ENCODE measurements around the gene ANKS1B.

ANKS1B gene

DNA sequence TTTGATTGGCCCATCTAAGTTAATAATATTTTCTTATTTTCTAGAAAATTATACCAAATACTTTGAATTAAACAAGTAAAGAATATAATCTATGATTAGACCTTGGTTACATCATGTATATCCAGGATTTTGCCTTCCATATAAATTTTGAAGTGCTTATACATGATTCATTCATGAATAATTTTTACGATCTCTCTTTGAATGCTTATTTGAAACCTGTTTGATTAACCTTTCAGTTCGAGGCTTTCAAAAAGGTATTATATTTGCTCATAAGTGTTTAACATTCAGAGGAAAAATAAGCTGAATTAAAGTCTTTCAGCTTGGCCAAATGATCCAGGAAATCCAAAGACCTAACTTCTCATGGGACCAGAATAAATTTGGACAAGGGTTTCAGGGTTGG, 832.4 kb downstream of the ANKS1B start:
- no peak for FAIRE-seq

DNA sequence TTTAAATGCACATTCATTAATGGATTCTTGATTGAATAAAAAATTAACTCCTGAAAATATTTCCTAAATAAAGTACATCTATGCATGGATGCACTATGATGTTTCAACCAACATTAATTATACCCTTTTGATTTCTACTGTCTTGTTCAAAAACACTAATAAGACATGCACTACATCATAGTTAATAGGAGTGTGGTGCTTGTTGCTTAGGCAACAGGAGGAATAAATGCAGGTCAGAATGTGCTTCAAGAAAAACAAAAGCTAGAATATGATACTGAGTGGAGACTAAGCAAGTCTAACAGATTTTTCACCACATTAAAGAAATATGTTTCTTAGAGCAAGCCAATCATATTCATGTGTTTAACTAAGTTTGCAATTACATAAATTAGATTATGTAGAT, 833.0 kb downstream of the ANKS1B start:
- FAIRE-seq: no peak

DNA sequence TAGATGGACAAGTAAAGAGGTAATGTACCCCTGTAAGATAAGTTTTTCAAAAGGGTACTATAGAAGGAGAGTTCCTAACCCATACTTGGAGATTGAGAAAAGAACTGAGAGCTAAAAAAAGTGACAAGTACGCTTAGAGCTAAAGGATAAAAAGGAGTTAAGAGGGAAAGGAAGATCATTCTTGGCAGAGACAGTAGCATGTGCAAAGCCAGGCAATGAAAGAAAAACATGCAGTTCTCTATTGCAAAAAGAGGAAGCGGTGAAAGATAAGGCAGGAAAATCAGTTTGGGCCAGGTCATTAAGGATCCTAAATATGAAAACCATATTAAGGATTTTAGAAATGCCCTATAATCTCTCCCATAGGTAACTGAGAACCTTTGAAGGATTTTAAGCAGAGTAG, 837.6 kb downstream of the ANKS1B start:
- FAIRE-seq: no peak

DNA sequence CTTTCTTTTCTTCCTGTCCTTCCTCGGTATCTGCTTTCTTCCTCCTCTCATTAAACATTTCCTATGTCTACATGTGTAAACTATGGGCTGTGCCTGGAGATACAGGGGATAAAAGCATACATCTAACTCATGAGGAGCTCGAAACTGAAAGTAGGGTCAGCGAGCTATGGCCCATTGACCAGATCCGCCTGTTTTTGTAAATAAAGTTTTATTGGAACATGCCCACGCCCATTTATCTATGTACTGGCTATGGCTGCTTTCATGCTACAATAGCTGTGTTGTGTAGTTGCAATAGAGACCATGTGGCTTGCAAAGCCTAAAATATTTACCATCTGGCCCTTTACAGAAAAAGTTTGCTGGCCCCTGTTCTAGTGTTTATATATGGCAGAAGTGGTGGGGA, 838.0 kb downstream of the ANKS1B start:
- FAIRE-seq: no peak

DNA sequence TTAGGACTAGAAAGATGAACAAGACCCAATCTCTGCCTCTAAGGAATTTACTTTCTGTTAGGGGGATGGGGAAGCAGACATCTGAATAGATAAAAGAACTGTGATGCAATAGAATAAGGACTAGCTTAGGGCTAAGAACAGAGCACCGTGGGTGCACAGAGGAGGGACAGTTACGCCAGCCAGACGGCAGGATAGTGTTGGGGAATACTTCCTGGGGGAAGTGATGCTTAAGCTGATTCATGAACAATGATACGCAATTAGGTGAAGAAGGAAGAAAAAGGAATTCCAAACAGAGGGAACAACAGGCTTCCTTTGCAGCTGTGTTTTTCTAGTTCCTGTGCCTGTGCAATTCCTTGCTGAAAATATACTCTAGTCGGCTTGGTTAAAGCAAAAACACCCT, 838.6 kb downstream of the ANKS1B start:
- no peak for FAIRE-seq

DNA sequence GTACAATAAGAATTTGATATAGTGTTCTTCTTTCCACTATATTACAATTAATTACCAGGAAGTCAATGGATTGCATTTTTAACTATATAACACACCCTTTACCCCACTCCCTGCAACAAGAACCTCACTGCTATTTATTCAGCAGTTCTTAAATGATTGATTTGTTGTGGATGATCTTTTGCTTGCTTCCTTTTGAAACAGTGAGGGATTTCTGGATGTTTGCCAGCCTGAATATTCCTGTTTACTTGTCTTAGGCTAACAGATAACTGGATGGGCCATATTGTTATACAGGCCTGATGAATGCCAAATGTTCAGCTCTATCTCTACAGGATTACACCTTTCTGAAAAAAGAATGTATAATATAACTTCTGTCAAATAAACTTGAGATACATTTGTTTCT, 842.1 kb downstream of the ANKS1B start:
- FAIRE-seq: no peak

DNA sequence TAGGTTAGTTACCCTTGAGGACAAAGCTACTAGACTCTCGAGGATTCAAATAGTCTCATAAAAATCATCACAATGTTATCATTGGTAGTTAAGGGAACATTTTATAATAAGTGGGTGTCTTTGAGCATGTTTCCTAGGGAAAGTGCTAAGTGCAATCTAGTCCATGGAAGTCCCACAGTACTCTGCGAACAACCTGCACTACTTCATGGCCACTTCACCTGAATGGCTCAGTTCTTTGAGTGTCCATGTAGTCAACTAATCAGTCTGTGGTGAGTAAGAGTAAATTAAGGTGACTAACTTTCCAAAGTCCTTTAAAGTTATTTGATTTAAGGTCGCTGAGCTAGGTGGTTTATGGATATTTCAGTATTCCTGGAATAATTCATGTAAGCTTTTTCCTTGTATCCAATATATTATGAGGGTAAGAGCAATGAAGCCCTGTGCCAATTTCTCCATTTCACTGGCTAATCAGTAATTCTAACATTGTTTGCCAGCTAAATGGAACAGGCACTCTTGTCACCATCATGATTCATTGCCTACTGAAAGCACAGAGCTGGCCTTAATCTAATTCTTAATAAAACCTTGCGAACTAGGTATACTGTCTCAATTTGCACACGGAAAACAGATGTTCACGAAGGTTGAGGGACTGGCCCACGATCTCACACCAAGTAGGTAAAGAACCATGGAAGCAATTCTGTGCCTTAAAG, 844.6 kb downstream of the ANKS1B start:
- no peak for FAIRE-seq

DNA sequence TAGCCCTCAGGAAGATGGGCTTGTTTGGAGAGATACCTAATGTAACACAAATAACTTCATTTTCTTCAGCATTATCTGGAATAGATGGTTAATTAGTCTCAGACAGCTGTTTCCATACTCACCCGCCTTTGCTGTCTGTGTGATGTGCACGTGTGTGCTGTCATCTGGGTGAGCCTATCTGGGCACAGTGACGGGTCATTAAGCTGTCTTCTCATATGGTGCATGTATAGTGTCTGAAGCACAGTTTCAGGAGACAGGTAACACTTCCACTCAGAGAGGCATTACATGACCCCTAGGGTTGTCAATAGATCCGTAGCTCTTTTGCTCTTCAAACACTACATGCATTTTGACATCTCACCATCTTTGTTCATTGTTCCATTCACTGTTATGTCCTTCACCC, 846.3 kb downstream of the ANKS1B start:
- FAIRE-seq: no peak

DNA sequence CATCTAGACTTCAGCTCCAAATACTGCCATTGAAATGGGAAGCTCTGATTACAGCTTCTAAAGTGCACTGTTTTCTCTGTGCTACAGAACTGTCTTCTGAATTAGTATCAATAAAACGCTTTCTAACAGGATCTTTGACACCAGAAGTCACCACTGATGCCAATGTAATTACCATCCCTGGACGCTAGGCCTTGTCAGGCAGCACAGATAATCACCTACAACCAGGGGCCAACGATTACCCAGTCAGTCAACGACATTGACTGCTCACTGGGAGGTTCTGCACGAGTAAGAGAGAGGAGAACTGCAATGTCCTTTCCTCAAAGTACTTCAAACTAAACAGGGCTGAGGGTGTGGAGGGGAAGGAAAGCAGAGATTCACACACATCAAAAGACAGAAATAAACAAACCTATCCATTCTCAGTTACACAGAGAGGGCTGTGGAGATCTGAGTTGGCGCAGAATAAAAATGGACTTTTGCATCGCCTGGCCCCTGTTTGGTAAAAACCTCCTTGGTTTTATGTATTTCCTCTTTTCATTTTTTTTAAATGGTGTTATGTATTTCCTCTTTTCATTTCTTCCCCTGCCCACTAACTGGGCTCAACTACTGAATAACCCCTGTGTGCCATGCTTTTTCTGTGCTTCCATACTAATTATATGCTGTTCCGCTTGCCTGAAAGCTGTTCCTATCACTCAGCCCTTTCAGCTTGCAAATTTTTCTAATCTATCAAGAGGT, 847.4 kb downstream of the ANKS1B start:
- no peak for FAIRE-seq

DNA sequence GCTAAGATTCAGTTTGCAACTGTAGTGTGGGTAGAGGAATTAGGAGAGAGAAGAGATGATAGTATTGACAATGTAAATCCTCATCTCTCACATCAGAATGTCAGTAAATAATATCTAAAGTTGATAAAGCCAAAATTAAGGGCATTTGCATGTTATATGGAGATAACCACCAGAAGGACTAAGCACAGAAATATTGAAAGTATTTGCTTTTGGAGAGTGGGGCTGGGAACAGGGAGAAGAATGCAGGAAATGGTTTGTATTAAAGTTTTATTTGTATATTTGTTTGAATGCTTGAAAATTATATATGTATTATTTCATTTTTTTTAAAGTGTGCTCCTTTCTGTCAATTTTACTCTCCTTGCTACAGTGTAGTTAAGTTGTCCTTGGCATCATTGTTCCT, 848.2 kb downstream of the ANKS1B start:
- FAIRE-seq: no peak

DNA sequence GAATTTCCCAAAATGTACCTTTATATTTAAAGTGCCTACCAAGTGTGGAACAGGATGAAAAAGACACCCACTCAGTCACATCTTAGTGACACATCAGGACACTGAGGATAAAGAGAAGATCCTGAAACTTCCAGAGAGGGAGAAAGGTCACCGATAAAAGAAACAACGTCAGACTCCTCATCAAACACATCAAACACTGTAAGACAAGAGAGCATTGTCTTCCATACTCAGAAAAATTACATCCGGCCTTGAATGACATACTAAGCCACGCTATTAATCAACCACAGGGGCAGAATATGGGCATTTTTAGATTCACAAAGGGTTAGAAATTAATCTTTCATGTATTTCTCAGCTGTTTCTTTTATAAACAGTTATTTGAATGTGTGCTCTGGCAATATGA, 849.4 kb downstream of the ANKS1B start:
- no peak for FAIRE-seq

DNA sequence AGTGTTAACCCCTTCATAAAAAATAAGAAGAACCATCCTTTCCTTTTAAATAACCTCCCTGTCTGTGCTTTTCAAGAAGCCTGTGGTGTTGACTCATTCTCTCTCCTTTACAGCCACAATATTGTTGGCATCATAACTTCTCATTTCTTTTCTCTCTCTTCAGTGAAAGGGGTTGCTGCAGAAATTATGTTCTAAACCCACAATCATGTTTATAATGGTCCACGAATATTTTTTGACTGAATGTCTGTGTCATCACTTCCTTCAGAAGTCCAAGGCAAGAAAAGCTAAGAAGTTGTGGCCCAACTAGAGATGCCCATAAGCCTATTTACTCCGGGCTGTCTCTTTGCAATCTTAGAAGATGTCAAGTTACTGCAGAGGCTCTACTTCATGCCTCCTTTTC, 851.3 kb downstream of the ANKS1B start:
- FAIRE-seq: no peak

DNA sequence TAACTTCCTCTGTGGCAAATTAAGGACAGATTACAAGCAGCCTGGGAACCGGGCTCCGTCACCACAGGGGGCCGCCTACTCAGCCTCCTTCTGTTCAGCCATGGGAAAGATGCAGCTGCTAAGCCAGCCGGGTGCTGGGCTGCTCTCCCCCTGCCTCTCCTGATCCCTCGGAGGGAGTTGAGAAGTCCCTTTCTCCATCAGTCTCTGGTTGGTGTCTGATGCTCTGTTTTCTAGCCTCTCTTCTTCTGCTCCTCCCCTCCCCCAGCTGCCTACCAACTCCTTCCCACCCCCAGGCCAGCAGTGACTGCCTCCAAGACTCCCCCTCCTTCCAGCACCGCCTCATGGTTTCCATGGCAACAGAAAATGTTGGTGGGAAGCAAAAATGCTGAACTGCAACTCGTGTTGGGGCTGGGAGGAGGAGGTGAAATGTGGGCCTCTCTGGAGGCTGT, 853.0 kb downstream of the ANKS1B start:
- no peak for FAIRE-seq

DNA sequence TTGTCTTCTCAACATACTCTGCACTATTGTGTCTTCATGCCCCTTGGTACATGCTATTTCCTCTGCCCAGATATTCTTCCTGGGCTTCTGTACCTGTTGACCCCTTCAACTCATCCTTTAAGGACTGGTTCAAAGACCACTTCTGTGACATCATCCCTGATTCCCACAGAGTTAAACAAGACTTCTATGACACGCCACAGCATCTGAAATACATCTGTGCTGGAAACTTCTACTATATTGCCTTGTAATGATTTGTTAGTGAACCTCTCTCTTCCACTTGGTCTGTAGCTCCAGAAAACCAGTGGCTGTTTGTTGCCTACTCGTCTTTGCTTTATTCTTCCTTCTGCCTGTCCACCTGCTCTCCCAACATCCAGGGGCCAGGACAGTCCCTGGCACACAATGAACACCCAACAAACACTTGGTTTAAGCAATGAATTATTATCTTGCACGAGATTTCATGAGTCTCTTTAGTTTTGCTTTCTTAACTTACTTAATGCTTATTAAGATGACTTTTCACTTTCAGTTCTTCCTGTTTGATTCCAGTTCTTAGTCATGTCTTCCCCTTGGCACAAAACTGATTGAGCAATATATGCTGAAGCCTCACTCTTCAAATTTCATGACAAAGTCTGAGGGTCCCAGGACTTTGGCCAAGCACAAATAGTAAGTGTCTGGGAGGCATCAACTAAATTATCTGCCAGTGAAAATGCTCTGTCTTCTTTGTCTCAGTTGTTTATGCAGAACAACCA, 853.8 kb downstream of the ANKS1B start:
- no peak for FAIRE-seq

DNA sequence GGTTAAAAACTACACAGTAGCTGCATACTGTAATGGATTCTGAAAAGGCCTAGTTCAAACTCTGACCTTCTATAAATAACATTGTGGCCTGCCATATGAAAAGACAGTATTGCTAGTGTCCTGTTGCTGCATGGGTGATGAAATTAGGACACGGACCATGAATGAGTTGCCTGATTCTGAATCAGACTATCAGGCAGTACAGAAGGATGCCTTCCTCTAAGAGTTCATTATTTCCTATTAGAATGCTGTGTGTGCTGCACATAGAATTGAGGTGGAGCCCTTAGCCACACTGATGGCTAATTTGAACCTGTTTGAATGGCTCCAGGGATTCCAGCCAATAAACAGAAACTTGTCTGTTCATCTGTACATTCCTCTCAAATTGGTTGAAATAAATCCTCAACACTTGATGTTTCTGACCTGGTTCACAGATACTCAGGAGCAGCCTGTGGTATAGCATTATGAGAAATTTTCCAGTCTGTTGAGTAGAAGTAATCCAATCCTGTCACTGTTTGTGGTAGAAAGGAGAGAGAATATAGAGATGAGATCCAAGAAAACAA, 856.4 kb downstream of the ANKS1B start:
- FAIRE-seq: no peak

DNA sequence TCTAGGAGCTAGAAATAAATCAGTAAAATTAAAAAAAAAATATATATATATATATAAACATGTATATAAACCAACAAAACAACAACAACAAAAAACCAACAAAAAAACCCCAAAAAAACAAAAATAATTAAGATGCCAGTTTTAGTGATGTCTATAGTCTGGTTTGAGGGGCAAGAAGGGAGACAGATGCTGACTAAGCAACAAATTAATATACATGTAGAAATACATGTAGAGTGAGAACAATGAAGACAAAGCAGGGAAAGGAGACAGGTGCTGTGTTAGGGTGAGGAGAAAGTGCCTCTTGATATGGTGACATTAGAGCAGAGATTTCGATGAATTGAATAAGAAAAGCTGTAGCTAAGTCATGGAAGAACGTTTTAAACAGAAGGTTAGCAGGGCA, 861.8 kb downstream of the ANKS1B start:
- no peak for FAIRE-seq

DNA sequence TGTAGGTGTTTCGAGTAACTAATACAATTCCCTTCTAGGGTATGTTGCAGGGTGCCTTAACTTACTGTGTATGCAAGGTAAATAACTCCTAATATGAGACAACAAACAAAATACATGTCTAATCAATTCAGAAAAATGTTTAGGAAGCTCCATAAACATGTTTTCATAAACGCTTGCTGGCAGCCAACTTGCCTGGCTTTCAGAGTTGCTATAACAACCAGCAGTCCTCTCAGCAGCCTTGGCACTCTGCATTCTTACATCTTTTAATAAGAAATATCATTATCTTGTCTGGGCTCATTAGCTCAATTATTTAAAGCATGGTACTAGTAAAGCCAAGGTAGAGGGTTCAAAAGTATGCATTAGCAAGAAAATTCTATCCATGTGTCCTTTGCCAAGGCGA, 862.2 kb downstream of the ANKS1B start:
- no peak for FAIRE-seq

DNA sequence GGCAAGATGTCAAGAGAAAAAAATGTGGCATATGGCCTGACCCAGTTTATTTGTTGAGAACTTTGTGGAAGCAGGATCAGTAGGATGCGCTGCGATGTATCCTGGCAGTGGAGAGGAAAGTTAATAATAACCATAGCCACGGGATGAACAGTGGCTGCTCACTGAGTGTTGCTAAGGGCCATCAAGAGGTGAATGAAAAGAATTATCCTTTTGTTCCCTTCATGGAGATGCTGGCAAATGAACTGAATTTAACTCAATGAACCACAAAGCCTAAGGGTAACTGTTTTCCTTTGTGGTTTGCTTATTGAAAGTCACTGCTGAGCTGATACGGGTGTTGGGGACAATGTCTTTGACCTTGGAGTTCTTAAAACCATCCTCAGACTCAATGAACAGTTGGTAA, 863.2 kb downstream of the ANKS1B start:
- no peak for FAIRE-seq

DNA sequence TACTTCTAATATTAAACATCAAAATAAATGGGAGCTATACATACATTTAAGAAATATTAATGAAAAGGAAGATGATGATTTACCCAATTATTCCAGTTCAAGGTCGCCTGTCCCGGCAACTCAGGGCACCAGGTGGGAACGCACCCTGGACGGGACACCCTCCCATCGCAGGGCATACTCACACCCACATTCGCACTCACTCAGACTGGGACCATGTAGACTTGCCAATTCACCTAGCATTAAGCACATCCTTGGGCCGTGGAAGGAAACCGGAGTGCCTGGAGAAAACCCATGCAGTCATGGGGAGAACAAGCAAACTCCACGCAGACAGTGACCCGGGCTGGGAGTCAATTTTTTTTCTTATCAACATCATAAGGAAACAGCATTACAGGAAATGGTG, 864.8 kb downstream of the ANKS1B start:
- FAIRE-seq: no peak

DNA sequence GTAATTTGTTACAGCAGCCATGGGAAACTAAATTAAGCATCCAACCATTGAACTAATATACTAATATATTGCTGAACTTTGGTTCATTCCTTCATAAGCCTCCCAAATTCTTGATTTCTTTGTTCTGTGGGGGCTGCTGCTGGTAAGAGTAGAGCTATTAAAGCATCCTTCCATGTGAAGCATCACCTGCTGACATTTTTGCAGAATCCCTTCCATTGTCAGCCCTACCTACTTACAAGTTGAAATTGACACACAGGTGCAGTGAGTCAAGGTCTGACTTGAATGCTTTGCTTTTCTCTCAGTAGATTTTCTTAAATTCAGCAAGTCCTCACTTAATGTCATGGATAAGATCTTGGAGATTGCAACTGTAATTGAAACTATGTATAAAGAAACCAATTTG, 865.3 kb downstream of the ANKS1B start:
- no peak for FAIRE-seq

DNA sequence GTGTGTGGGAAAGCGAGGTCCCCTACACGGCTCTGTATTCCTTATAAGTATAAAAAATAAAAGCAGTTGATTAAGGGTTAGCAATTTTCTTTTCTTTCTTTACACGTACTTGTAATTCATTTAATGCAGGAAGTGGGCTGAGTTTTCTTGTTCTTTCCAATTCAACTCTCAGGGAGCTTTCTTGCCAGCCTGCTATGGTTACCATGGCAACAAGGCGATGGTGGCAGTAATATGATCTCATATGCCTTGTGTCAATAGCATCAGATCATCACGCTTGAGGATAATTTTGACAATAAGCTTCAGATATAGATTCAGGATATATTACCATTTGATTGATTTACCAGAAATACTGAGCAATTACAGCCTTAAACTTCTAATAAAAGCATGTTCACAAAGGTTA, 873.1 kb downstream of the ANKS1B start:
- FAIRE-seq: no peak

DNA sequence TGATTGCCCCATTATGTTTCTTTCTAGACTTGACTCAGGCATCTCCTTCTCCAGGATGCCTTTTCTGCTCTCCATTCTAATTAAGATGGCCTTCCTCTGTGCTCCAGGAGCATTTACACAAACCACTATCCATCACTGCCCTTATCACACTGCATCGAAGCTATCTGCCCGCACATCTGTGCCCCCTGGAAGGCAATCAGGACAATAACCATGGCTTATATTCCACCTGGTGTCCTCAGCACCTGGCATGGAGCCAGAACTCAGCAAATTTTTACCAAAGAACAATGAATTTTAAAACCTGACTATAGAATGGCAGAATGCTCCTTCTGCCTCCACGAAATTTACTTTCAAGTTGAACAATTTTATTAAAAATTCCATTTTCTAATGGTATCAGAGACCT, 873.9 kb downstream of the ANKS1B start:
- FAIRE-seq: no peak

DNA sequence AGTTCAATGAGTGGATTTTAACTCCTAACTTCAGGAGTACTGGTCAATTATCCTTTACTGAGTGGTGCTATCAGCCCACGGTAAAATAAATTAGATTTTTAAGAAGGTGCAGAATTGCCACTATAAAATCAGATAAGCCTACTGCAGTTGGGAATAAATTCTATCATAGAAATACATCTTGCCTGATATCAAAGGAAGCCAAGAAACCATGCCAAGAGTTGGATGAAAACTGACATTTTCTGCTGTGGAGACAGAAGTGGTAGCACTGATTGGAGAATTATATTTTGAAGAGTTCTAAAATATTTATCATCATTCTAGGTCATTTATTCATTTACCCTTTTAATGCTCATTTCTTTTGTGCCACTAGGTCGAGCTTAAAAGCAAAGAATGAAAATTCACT, 874.5 kb downstream of the ANKS1B start:
- no peak for FAIRE-seq

DNA sequence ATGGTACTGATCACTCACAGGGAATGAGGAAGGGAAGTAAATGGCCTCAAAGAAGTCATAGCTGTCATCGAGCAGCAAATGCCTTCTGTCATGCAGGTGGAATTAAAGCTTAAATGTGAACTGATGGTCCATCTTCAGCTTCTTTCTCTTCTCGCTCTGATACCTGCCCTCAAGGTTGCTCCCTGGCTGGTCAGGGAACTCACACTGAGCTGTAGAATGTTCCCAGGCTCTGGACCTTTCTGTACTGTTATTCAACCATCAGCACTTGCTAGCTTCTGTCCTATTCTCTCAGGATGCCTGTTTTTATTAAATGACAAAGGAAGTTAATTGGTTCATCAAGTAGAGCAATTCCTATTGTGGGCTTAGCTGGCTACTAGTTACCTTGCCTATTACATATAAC, 875.8 kb downstream of the ANKS1B start:
- FAIRE-seq: no peak
